ENCODE data around the gene CMTM3. TPM values are rescaled to one million over a fixed set of nuclear protein-coding genes. Genes with fewer than 3 reads are reported as not detected.
"Not testable (repeated sequence)": the region's sequence is repeated elsewhere in the genome, so short reads cannot be mapped to it uniquely, and the experiment has no call there.

Gene CMTM3
- total and polyA plus RNA-seq, 2 of the 4 experiments (the other 2 are of a cell fraction), result 4.5 to 35.5 TPM

DNA sequence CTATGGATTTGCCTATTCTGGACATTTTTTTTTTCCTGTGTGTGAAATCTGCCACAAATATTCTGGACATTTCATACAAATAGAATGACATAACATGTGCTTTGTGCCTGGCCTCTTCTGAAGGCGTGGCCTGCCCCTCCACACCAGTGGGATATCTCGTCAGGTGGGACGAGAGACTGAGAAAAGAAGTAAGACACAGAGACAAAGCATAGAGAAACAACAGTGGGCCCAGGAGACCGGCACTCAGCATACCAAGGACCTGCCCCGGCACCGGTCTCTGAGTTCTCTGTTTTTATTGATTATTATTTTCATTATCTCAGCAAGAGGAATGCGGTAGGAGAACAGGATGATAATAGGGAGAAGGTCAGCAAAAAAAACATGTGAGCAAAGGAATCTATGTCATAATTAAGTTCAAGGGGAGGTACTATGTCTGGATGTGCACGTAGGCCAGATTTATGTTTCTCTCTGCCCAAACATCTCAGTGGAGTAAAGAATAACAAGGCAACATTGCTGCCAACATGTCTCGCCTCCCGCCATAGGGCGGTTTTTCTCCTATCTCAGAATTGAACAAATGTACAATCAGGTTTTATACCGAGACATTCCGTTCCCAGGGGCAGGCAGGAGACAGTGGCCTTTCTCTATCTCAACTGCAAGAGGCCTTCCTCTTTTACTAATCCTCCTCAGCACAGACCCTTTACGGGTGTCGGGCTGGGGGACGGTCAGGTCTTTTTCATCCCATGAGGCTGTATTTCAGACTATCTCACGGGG, 23.3 kb downstream of the CMTM3 start:
- H3K56ac ChIP-seq (ENCODE audit: extremely low read depth, insufficient read depth, low read length); POLR2A ChIA-PET (ENCODE audit: unreplicated experiment); H3K27ac ChIP-seq (ENCODE audit: insufficient read depth, low read length); H3K79me1 ChIP-seq (ENCODE audit: low read depth in 1 of 2, low read length in 2 of 2); H2BK20ac ChIP-seq (ENCODE audit: low read depth, low read length); H2AK9ac ChIP-seq (replicated peaks; ENCODE audit: low read depth, low read length, poor library complexity); BruUV-seq (replicated peaks); H3K18ac ChIP-seq (ENCODE audit: low read depth, low read length); H2AFZ ChIP-seq (replicated peaks; ENCODE audit: low read length, poor library complexity); H3K9ac ChIP-seq (ENCODE audit: low read depth, low read length); H3K36me3 ChIP-seq (ENCODE audit: control insufficient read depth, insufficient read depth, low read length); H2BK15ac ChIP-seq (ENCODE audit: low read depth, low read length); H3K14ac ChIP-seq (replicated peaks; ENCODE audit: low read depth, low read length); ATAC-seq (ENCODE audit: low read depth); DNase-seq; H3K9me3 ChIP-seq (ENCODE audit: control insufficient read depth, insufficient read depth, low read length); H3K4ac ChIP-seq (ENCODE audit: low read depth, low read length); H3K4me2 ChIP-seq (ENCODE audit: low read depth, low read length); intact Hi-C loops (cut with micrococcal nuclease); H3K23ac ChIP-seq (ENCODE audit: low read depth, low read length); H4K20me1 ChIP-seq (ENCODE audit: insufficient read depth, low read length); H3K4me3 ChIP-seq (ENCODE audit: insufficient read depth, low read depth, low read length); in situ Hi-C loops (cut with MboI; ENCODE audit: low sequenced_read_pairs); H2BK5ac ChIP-seq (ENCODE audit: low read depth, low read length, poor library complexity, severe bottlenecking); H4K91ac ChIP-seq (ENCODE audit: insufficient read depth, low read depth, low read length); H4K5ac ChIP-seq (ENCODE audit: low read depth, low read length); H4K8ac ChIP-seq (ENCODE audit: low read depth in 2 of 2, low read length in 2 of 2); dilution Hi-C loops (cut with HindIII; ENCODE audit: low sequenced_read_pairs, unreplicated experiment); H3K9me1 ChIP-seq (ENCODE audit: insufficient read depth, low read length); H3K4me1 ChIP-seq (ENCODE audit: control insufficient read depth, insufficient read depth, low read length); H2BK120ac ChIP-seq (ENCODE audit: low read depth, low read length); H2AK5ac ChIP-seq (ENCODE audit: low read depth, low read length); H3K27me3 ChIP-seq (ENCODE audit: control insufficient read depth, insufficient read depth, low read length): not testable (repeated sequence)
- WGBS, 2 experiments (ENCODE audit: extremely low coverage in 2 of 2, insufficient read length in 1 of 2), result no CpG with 5 or more reads among the region's 17 CpGs
- CTCF ChIA-PET, result interaction anchor here (2.7 kb wide), 1 partner anchor 23 kb away, joined by 7 read pairs; no protein-coding TSS in a partner anchor
